ENCODE results near the gene TAP2. TPM values are rescaled to one million over a fixed set of nuclear protein-coding genes. Genes with fewer than 3 reads are reported as not detected.

Gene TAP2
- total RNA-seq, 1 experiment from 2014 or later, result 180 TPM

GRCh38 chr6:32799168-32799567 lies 39.4 kb downstream of the TAP2 start:
- Mint-ChIP-seq H3K4me3 (ENCODE audit: low read depth, unreplicated experiment) (no peak overlapping the region), H3K9me3 (ENCODE audit: low read depth, unreplicated experiment) (peaks cover 5% of the 10 kb centered on the region), H3K27me3 (ENCODE audit: unreplicated experiment) (peaks cover 91% of the 10 kb centered on the region), H3K36me3 (ENCODE audit: insufficient read depth, unreplicated experiment) (no peaks in the 10 kb centered on the region), H3K27ac (ENCODE audit: unreplicated experiment) (no peak overlapping the region), H3K4me1 (ENCODE audit: low read depth, unreplicated experiment) (peaks cover 7% of the 10 kb centered on the region)
- no TSS peak for BruUV-seq (replicated peaks)
- CTCF ChIA-PET, result interaction anchor here (0.5 to 1.6 kb wide), 3 partner anchors 13 to 567 kb away, joined by 3 to 5 read pairs (median 3); no protein-coding TSS in a partner anchor
- intact Hi-C loops (cut with micrococcal nuclease; ENCODE audit: unreplicated experiment), result loop anchor here (5.0 to 10.0 kb wide), 2 partner anchors 68 to 544 kb away; no protein-coding TSS in a partner anchor
- DNase-seq, result no peak
- no peak for TF ChIP-seq CTCF (IDR thresholded peaks at IDR 0.05; ENCODE audit: unreplicated experiment)

GRCh38 chr6:32796848-32797776 lies 41.4 kb downstream of the TAP2 start:
- Mint-ChIP-seq H3K4me1 (ENCODE audit: low read depth, unreplicated experiment) (peaks cover 7% of the 10 kb centered on the region), H3K36me3 (ENCODE audit: insufficient read depth, unreplicated experiment) (no peaks in the 10 kb centered on the region), H3K27ac (ENCODE audit: unreplicated experiment) (no peak overlapping the region), H3K4me3 (ENCODE audit: low read depth, unreplicated experiment) (peak overlapping the region; percentile 27), H3K9me3 (ENCODE audit: low read depth, unreplicated experiment) (peaks cover 5% of the 10 kb centered on the region), H3K27me3 (ENCODE audit: unreplicated experiment) (peaks cover 91% of the 10 kb centered on the region)
- CTCF ChIA-PET, result interaction anchor here (1.2 to 1.5 kb wide), 2 partner anchors 9 to 71 kb away, joined by 3 read pairs; no protein-coding TSS in a partner anchor
- peak; percentile 80 for DNase-seq
- TF ChIP-seq CTCF (IDR thresholded peaks at IDR 0.05; ENCODE audit: unreplicated experiment), result peak; percentile 89
- intact Hi-C loops (cut with micrococcal nuclease; ENCODE audit: unreplicated experiment), result loop anchor here (1.0 to 10.0 kb wide), 3 partner anchors 70 to 542 kb away; no protein-coding TSS in a partner anchor
- BruUV-seq (replicated peaks), result no TSS peak

- CTCF ChIA-PET, result interaction anchor here (0.5 to 1.2 kb wide), 2 partner anchors 44 to 94 kb away, joined by 3 read pairs; partner anchors contain the start of gene TAP2
- H3K4me1 Mint-ChIP-seq (ENCODE audit: low read depth, unreplicated experiment), result peaks cover 7% of the 10 kb centered on the region
- TF ChIP-seq CTCF (IDR thresholded peaks at IDR 0.05; ENCODE audit: unreplicated experiment), result no peak
- no peak for DNase-seq
- peaks cover 100% of the 10 kb centered on the region for H3K27me3 Mint-ChIP-seq (ENCODE audit: unreplicated experiment)
- no TSS peak for BruUV-seq (replicated peaks)
- peaks cover 5% of the 10 kb centered on the region for H3K9me3 Mint-ChIP-seq (ENCODE audit: low read depth, unreplicated experiment)
- no peaks in the 10 kb centered on the region for H3K36me3 Mint-ChIP-seq (ENCODE audit: insufficient read depth, unreplicated experiment)
- intact Hi-C loops (cut with micrococcal nuclease; ENCODE audit: unreplicated experiment), result loop anchor here (10.0 kb wide), 1 partner anchor 540 kb away; no protein-coding TSS in a partner anchor
- no peak overlapping the region for H3K4me3 Mint-ChIP-seq (ENCODE audit: low read depth, unreplicated experiment)
- H3K27ac Mint-ChIP-seq (ENCODE audit: unreplicated experiment), result no peak overlapping the region
Measured at GRCh38 chr6:32794510-32794909, 44.0 kb downstream of the TAP2 start.

GRCh38 chr6:32792901-32793435 lies 45.6 kb downstream of the TAP2 start:
- Mint-ChIP-seq H3K36me3 (ENCODE audit: insufficient read depth, unreplicated experiment) (no peaks in the 10 kb centered on the region), H3K4me3 (ENCODE audit: low read depth, unreplicated experiment) (no peak overlapping the region), H3K27me3 (ENCODE audit: unreplicated experiment) (peaks cover 97% of the 10 kb centered on the region), H3K9me3 (ENCODE audit: low read depth, unreplicated experiment) (no peaks in the 10 kb centered on the region), H3K4me1 (ENCODE audit: low read depth, unreplicated experiment) (peaks cover 7% of the 10 kb centered on the region), H3K27ac (ENCODE audit: unreplicated experiment) (no peak overlapping the region)
- no peak for TF ChIP-seq CTCF (IDR thresholded peaks at IDR 0.05; ENCODE audit: unreplicated experiment)
- BruUV-seq (replicated peaks), result no TSS peak
- CTCF ChIA-PET, result interaction anchor here (0.9 to 1.1 kb wide), 3 partner anchors 13 to 379 kb away, joined by 3 read pairs; no protein-coding TSS in a partner anchor
- DNase-seq, result no peak
- intact Hi-C loops (cut with micrococcal nuclease; ENCODE audit: unreplicated experiment), result loop anchor here (10.0 kb wide), 1 partner anchor 538 kb away; no protein-coding TSS in a partner anchor

All from Calu3 (cell line).